NB4 (cell line): ENCODE measurements around the gene PORCN.

Experiments used
- CTCF ChIP-seq: IDR thresholded peaks from one replicate; pipeline ENCODE4 v1.5.1; 2012; ENCODE audit warnings: low read depth, low read length
- MYC ChIP-seq: IDR thresholded peaks from 2 replicates; pipeline ENCODE4 v1.6.1; 2011; ENCODE audit warnings: low read depth, low read length
- POLR2A ChIP-seq: IDR thresholded peaks from 2 replicates; pipeline ENCODE4 v1.6.1; 2011; ENCODE audit warnings: mild to moderate bottlenecking; ENCODE audit not compliant: insufficient read length; ENCODE audit errors: extremely low read depth

- peak; percentile 55 for TF ChIP-seq POLR2A
- TF ChIP-seq CTCF: peak; percentile 29
- TF ChIP-seq MYC: peak; percentile 36; the same call in 1 of the 2 replicates
Observed at GRCh38 chrX:48539345-48540027, 30.7 kb downstream of the PORCN start, which contains the start of gene TBC1D25.
